Endothelial cell of umbilical vein (primary cell): Measurements from ENCODE around the gene CCDC30. TPM values are rescaled to one million over a fixed set of nuclear protein-coding genes. Genes with fewer than 3 reads are reported as not detected.

Experiments
- BruUV-seq: library from RNA; stranded (reverse); fragments of 400-500 nt; replicated peaks from 2 replicates; lab custom pipeline; 2021; lab: Mats Ljungman, UMichigan
- CTCF ChIA-PET: fragments of 300-600, 350-600 bp; sonication (Branson Sonifier 250); formaldehyde crosslinking; loops from one replicate; lab custom pipeline; 2021; ENCODE audit warnings: antibody characterized with exemption, inconsistent platforms; lab: Charles Lee
- POLR2A ChIA-PET: fragments of 300-600, 350-600 bp; sonication (Branson Sonifier 250); formaldehyde crosslinking; loops from one replicate; lab custom pipeline; 2021; ENCODE audit warnings: antibody characterized with exemption, inconsistent platforms; lab: Charles Lee
- DNase-seq: peaks from one replicate; pipeline ENCODE4 v3.0.0-alpha.2; 2011; ENCODE audit warnings: low read depth, low spot score
- FAIRE-seq: peaks from 2 replicates; lab custom pipeline; 2011; peaks lifted over from hg19 to GRCh38; lab: Jason Lieb, UNC
- H2AFZ ChIP-seq: 2 replicates; pipeline ENCODE4 v1.6.0; 2012; ENCODE audit warnings: low read depth, low read length, control low read depth, inconsistent platforms
- H3K27ac ChIP-seq: 2 replicates; pipeline ENCODE4 v1.5.1; 2011; ENCODE audit warnings: low read depth, mild to moderate bottlenecking, control low read depth, low read length, moderate library complexity; ENCODE audit not compliant: insufficient read depth
- H3K27me3 ChIP-seq, 2 experiments: 2 replicates each; pipeline versions ENCODE4 v1.6.0 to v1.6.1; 2011; ENCODE audit warnings: low read length in 2 of 2, mixed read lengths in 1 of 2; ENCODE audit not compliant: control insufficient read depth in 2 of 2, insufficient read depth in 2 of 2
- H3K36me3 ChIP-seq, 2 experiments: 2 replicates in 1 of 2; 3 replicates in 1 of 2; pipeline ENCODE4 v1.5.1; 2011; ENCODE audit warnings: low read length in 2 of 2, mild to moderate bottlenecking in 1 of 2, moderate library complexity in 1 of 2; ENCODE audit not compliant: control insufficient read depth in 2 of 2, insufficient read depth in 2 of 2; ENCODE audit errors: extremely low read depth in 1 of 2
- H3K4me1 ChIP-seq: 3 replicates; pipeline ENCODE4 v1.5.1; 2011; ENCODE audit warnings: mild to moderate bottlenecking, low read length; ENCODE audit not compliant: control insufficient read depth, insufficient read depth; ENCODE audit errors: extremely low read depth
- H3K4me2 ChIP-seq: 2 replicates; pipeline ENCODE4 v1.6.1; 2011; ENCODE audit warnings: low read length, control low read depth, mixed read lengths; ENCODE audit not compliant: insufficient read depth
- H3K4me3 ChIP-seq, 3 experiments: fragments of 200-600 bp in 1 of 3; sonication (generic), shearing (Covaris generic) in 1 of 3; replicated peaks in 1 of 3; 2 replicates each; pipeline ENCODE4 v1.5.1; 2011 to 2016; ENCODE audit warnings: control low read depth in 3 of 3, low read length in 3 of 3, mild to moderate bottlenecking in 2 of 3, inconsistent platforms in 1 of 3, low read depth in 1 of 3, moderate library complexity in 1 of 3; ENCODE audit not compliant: insufficient read depth in 1 of 3
- H3K79me2 ChIP-seq: 2 replicates; pipeline ENCODE4 v1.6.0; 2012; ENCODE audit warnings: low read length, inconsistent platforms; ENCODE audit not compliant: control insufficient read depth, insufficient read depth
- H3K9ac ChIP-seq: replicated peaks from 2 replicates; pipeline ENCODE3; 2011; ENCODE audit warnings: low read length, control low read depth; ENCODE audit not compliant: insufficient read depth; ENCODE audit errors: extremely low read depth
- H3K9me1 ChIP-seq: replicated peaks from 3 replicates; pipeline ENCODE4 v1.6.0; 2011; ENCODE audit warnings: mild to moderate bottlenecking, low read length; ENCODE audit not compliant: control insufficient read depth, insufficient read depth; ENCODE audit errors: extremely low read depth
- H3K9me3 ChIP-seq: replicated peaks from 2 replicates; pipeline ENCODE4 v1.5.1; 2012; ENCODE audit warnings: low read length, inconsistent platforms; ENCODE audit not compliant: control insufficient read depth, insufficient read depth
- H4K20me1 ChIP-seq: replicated peaks from 2 replicates; pipeline ENCODE3; 2011; ENCODE audit warnings: mild to moderate bottlenecking, low read length; ENCODE audit not compliant: control insufficient read depth, insufficient read depth; ENCODE audit errors: extremely low read depth
- EZH2 ChIP-seq: IDR thresholded peaks from 2 replicates; pipeline ENCODE4 v1.6.1; 2012; ENCODE audit warnings: borderline replicate concordance, low read depth, mild to moderate bottlenecking, moderate library complexity, low read length, inconsistent platforms; ENCODE audit not compliant: severe bottlenecking
- FOS ChIP-seq: IDR thresholded peaks from 2 replicates; pipeline ENCODE4 v1.6.1; 2011; ENCODE audit warnings: mild to moderate bottlenecking, low read length, moderate library complexity, borderline replicate concordance; ENCODE audit not compliant: insufficient read depth
- GATA2 ChIP-seq: IDR thresholded peaks from 2 replicates; pipeline ENCODE4 v1.7.0; 2011; ENCODE audit warnings: low read depth, mild to moderate bottlenecking, moderate library complexity, mixed read lengths, low read length; ENCODE audit not compliant: insufficient read length, insufficient read depth
- JUN ChIP-seq: IDR thresholded peaks from 2 replicates; pipeline ENCODE4 v1.6.1; 2011; ENCODE audit warnings: borderline replicate concordance, low read depth; ENCODE audit not compliant: insufficient read length, insufficient read depth
- MYC ChIP-seq: IDR thresholded peaks from one replicate; pipeline ENCODE4 v1.6.1; 2011; ENCODE audit warnings: mild to moderate bottlenecking, low read depth, low read length
- POLR2A ChIP-seq: IDR thresholded peaks from 2 replicates; pipeline ENCODE4 v1.6.1; 2012; ENCODE audit warnings: low read depth, mild to moderate bottlenecking, control low read depth, low read length
- POLR2AphosphoS5 ChIP-seq: IDR thresholded peaks from 2 replicates; pipeline ENCODE4 v1.6.1; 2012; ENCODE audit warnings: low read depth, mild to moderate bottlenecking, control low read depth, low read length, moderate library complexity; ENCODE audit not compliant: insufficient read depth
- dilution Hi-C: fragments of 300-500 bp; cut with MboI; formaldehyde crosslinking; loops from one replicate; pipeline ENCODE4 v1.15.0; 2019; ENCODE audit warnings: low sequenced_read_pairs; ENCODE audit not compliant: extremely low pct_ligation_motif_present
- intact Hi-C: fragments of 100-400 bp; cut with micrococcal nuclease; formaldehyde crosslinking; loops from one replicate; pipeline ENCODE4 v1.10.0; 2022
- polyA plus RNA-seq, 4 experiments: library from polyadenylated mRNA; depleted of rRNA in 3 of 4; stranded (reverse) in 3 of 4; unstranded in 1 of 4; fragments of >200 nt; gene quantifications; 2 replicates each; pipeline versions ENCODE4 v1.2.1 to v1.2.3, GENCODE V29; 2011 to 2012; ENCODE audit warnings: missing spikeins in 1 of 4
- total RNA-seq: library from RNA; stranded (reverse); gene quantifications from 2 replicates; pipeline ENCODE4 v1.2.3, GENCODE V29; 2021
- TF ChIP-seq, protein P1 (sequence below), 2 donors: IDR thresholded peaks; 1 replicate in 1 of 2; 2 replicates in 1 of 2; pipeline ENCODE4 v1.5.1; 2011; ENCODE audit warnings: low read length in 2 of 2, mild to moderate bottlenecking in 2 of 2, moderate library complexity in 2 of 2, control low read depth in 1 of 2, inconsistent platforms in 1 of 2, low read depth in 1 of 2; ENCODE audit not compliant: insufficient read depth in 1 of 2; ENCODE audit errors: extremely low read depth in 1 of 2
- TF ChIP-seq, protein P2 (sequence below): IDR thresholded peaks from 2 replicates; pipeline ENCODE4 v1.6.1; 2011; ENCODE audit not compliant: insufficient read depth, insufficient read length

Gene CCDC30
- total and polyA plus RNA-seq, 2 donors (not counting 3 experiments of a cell fraction or from before 2014, with no cell fraction given), result 0.19 to 2.9 TPM

DNA sequence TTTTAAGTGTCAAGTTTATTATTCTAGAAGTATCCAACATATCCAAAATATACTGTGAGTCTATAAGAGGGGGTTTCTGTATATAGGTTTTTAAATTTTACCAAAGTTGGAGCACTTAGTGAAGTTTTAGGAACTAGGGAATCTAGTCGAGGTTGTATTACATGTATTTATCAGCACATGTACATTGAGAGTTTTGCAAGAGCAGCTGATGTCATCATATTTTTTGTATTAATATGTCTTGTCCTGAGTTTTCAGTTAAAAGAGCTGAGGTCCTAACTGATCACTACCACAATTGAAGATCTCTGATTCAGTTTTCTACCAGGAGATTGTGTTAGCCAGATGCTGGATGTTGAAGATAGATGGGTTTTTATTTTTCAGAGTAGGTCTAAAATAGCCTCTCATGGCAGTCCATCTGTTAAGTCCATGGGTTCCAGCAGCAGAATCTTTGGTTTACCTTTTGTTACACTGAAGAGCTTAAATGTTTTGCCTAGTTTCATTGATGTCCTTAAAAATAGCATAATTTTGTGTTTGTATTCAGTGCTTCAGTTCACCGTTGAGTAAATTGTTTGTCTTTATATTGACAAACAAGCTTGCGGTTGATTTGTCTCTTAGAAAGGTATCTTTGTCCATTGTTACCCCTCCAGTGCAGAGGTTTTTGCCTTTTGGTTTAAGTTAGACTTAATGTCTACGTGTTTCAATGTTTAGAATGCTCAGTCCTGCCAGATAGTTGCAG, 235.2 kb downstream of the CCDC30 start:
- TF ChIP-seq FOS (no peak), JUN (no peak), GATA2 (no peak), EZH2 (no peak), MYC (no peak)
- no peaks in the 10 kb centered on the region for H3K27me3 ChIP-seq
- H3K36me3 ChIP-seq, result peaks cover 39 to 57% of the 10 kb centered on the region in 2 experiments
- H3K9me1 ChIP-seq, result no peaks in the 10 kb centered on the region
- BruUV-seq, result no TSS peak
- no peak overlapping the region for H3K9ac ChIP-seq
- H3K9me3 ChIP-seq, result no peaks in the 10 kb centered on the region
- CTCF ChIA-PET, result no interaction called here
- POLR2A ChIA-PET, result no interaction called here
- H3K4me1 ChIP-seq, result no peaks in the 10 kb centered on the region
- dilution Hi-C loops, result no loop called here
- H2AFZ ChIP-seq, result no peak overlapping the region
- H3K4me2 ChIP-seq, result no peak overlapping the region
- peaks cover 12% of the 10 kb centered on the region for H4K20me1 ChIP-seq
- no peak overlapping the region for H3K27ac ChIP-seq
- DNase-seq, result no peak
- peaks cover 77% of the 10 kb centered on the region for H3K79me2 ChIP-seq
- no peak overlapping the region for H3K4me3 ChIP-seq
- no peak for FAIRE-seq
- intact Hi-C loops, result no loop called here

DNA sequence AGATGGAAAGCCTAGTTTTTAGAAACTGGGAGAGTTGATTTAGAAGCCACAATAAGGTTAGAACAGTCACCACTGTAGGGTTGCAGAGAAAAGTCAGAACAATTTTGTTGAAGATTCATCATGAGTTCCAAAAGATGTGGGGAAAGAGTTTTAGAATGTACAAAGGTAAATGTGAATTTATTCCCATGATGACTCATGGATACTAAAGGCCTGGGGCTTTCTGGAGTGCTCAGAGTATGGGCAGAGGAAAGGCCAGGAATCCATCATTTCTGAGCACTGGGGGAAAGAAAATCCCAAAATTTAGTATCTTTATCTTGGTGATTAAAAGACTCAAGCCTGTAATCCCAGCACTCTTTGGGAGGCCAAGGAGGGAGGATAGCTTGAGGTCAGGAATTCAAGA, 236.9 kb downstream of the CCDC30 start:
- H3K4me3 ChIP-seq, result no peak overlapping the region
- ChIA-PET POLR2A (no interaction called here), CTCF (no interaction called here)
- intact Hi-C loops, result no loop called here
- dilution Hi-C loops, result no loop called here
- H3K9me3 ChIP-seq, result no peaks in the 10 kb centered on the region
- peaks cover 6% of the 10 kb centered on the region for H4K20me1 ChIP-seq
- no peak overlapping the region for H3K4me2 ChIP-seq
- H3K9me1 ChIP-seq, result no peaks in the 10 kb centered on the region
- H3K36me3 ChIP-seq, result peaks cover 40 to 60% of the 10 kb centered on the region in 2 experiments
- no peak overlapping the region for H3K27ac ChIP-seq
- TF ChIP-seq POLR2AphosphoS5, result no peak
- TF ChIP-seq, protein P1, sequence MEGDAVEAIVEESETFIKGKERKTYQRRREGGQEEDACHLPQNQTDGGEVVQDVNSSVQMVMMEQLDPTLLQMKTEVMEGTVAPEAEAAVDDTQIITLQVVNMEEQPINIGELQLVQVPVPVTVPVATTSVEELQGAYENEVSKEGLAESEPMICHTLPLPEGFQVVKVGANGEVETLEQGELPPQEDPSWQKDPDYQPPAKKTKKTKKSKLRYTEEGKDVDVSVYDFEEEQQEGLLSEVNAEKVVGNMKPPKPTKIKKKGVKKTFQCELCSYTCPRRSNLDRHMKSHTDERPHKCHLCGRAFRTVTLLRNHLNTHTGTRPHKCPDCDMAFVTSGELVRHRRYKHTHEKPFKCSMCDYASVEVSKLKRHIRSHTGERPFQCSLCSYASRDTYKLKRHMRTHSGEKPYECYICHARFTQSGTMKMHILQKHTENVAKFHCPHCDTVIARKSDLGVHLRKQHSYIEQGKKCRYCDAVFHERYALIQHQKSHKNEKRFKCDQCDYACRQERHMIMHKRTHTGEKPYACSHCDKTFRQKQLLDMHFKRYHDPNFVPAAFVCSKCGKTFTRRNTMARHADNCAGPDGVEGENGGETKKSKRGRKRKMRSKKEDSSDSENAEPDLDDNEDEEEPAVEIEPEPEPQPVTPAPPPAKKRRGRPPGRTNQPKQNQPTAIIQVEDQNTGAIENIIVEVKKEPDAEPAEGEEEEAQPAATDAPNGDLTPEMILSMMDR (IDR thresholded peaks at IDR 0.05; ENCODE audit: extremely low read depth in 1 of 2, insufficient read depth in 1 of 2, low read depth in 1 of 2, low read length in 2 of 2), result no peak
- no peak for TF ChIP-seq MYC
- TF ChIP-seq FOS, result no peak
- no peak for TF ChIP-seq POLR2A
- TF ChIP-seq, protein P2, sequence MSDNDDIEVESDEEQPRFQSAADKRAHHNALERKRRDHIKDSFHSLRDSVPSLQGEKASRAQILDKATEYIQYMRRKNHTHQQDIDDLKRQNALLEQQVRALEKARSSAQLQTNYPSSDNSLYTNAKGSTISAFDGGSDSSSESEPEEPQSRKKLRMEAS, result no peak
- no peak for TF ChIP-seq GATA2
- TF ChIP-seq EZH2, result no peak
- no peak for TF ChIP-seq JUN
- H3K79me2 ChIP-seq, result peaks cover 70% of the 10 kb centered on the region
- H3K27me3 ChIP-seq, result no peaks in the 10 kb centered on the region
- H3K4me1 ChIP-seq, result no peaks in the 10 kb centered on the region
- no peak overlapping the region for H3K9ac ChIP-seq
- BruUV-seq, result no TSS peak
- no peak for FAIRE-seq
- DNase-seq, result no peak
- H2AFZ ChIP-seq, result no peak overlapping the region
